Kidney epithelial cell (primary cell): ENCODE measurements around the gene BANK1. TPM values are rescaled to one million over a fixed set of nuclear protein-coding genes. Genes with fewer than 3 reads are reported as not detected.

Experiments used
- DNase-seq: peaks from one replicate; pipeline ENCODE4 v3.0.0-alpha.2; 2010; ENCODE audit warnings: low read depth
- H3K27me3 ChIP-seq: 2 replicates; pipeline ENCODE4 v1.6.0; 2011; ENCODE audit warnings: low read length; ENCODE audit not compliant: control insufficient read depth, insufficient read depth
- H3K36me3 ChIP-seq: 2 replicates; pipeline ENCODE4 v1.5.1; 2011; ENCODE audit warnings: low read length; ENCODE audit not compliant: control insufficient read depth, insufficient read depth
- H3K4me3 ChIP-seq: 2 replicates; pipeline ENCODE4 v1.5.1; 2011; ENCODE audit warnings: low read depth, mild to moderate bottlenecking, control low read depth, low read length
- total RNA-seq: library from RNA; depleted of rRNA; stranded (reverse); fragments of >200 nt; gene quantifications from 2 replicates; pipeline ENCODE4 v1.2.3, GENCODE V29; 2015
- TF ChIP-seq, protein P1 (sequence below): IDR thresholded peaks from 2 replicates; pipeline ENCODE4 v1.5.1; 2011; ENCODE audit warnings: mild to moderate bottlenecking, moderate library complexity, low read length, control low read depth, inconsistent platforms; ENCODE audit not compliant: insufficient read depth, poor library complexity, severe bottlenecking

Gene BANK1
- total RNA-seq, 1 donor from 2014 or later: 1.8 TPM

GRCh38 chr4:101823864-101824263 is 33.3 kb downstream of the BANK1 start:
- TF ChIP-seq, protein P1, sequence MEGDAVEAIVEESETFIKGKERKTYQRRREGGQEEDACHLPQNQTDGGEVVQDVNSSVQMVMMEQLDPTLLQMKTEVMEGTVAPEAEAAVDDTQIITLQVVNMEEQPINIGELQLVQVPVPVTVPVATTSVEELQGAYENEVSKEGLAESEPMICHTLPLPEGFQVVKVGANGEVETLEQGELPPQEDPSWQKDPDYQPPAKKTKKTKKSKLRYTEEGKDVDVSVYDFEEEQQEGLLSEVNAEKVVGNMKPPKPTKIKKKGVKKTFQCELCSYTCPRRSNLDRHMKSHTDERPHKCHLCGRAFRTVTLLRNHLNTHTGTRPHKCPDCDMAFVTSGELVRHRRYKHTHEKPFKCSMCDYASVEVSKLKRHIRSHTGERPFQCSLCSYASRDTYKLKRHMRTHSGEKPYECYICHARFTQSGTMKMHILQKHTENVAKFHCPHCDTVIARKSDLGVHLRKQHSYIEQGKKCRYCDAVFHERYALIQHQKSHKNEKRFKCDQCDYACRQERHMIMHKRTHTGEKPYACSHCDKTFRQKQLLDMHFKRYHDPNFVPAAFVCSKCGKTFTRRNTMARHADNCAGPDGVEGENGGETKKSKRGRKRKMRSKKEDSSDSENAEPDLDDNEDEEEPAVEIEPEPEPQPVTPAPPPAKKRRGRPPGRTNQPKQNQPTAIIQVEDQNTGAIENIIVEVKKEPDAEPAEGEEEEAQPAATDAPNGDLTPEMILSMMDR: no peak
- H3K27me3 ChIP-seq: no peaks in the 10 kb centered on the region
- DNase-seq: no peak
- no peak overlapping the region for H3K4me3 ChIP-seq
- H3K36me3 ChIP-seq: no peaks in the 10 kb centered on the region

DNA sequence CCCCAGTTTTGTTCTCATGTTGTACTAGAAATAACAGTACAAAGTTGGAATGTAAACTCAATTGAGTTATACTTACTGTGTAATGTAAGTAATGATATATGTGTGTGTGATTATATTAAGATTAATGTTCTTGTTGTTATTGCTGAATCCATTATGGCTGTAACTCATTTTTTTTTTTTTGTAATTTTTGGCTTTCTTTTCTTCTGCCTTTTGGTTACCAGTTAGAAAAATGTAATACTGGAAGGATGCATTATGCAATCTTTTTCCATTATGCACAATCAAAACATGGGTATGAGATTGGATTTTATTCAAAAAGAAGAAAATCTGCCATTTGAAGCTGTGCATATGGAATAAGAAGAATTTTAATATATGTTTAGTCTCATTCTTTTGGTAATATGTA is 34.0 kb downstream of the BANK1 start:
- no peak overlapping the region for H3K4me3 ChIP-seq
- no peaks in the 10 kb centered on the region for H3K36me3 ChIP-seq
- TF ChIP-seq, protein P1: no peak
- no peaks in the 10 kb centered on the region for H3K27me3 ChIP-seq
- no peak for DNase-seq

- TF ChIP-seq, protein P1: no peak
- no peak for DNase-seq
- Histone ChIP-seq H3K4me3 (no peak overlapping the region), H3K36me3 (no peaks in the 10 kb centered on the region), H3K27me3 (no peaks in the 10 kb centered on the region)
These were observed 35.4 kb downstream of the BANK1 start for GRCh38 chr4:101825953-101826352.

DNA sequence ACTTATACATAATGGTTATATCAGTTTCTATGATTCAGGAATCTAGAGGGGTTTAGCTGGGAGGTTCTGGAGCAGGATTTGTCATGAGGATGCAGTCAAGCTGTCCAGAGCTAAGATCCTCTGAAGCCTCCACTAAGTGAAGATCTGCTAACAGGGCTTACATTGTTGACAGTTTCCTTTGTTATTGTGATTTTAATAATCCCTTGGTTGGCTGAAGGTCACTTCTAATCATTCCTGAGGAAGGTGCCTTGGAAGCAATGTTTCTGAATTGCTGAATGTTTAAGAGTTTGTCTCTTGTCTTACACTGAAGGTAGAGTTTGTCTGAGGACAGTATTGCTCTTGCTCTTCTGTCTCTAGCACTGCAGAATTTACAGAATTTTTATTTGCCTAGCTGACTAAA is 41.3 kb downstream of the BANK1 start:
- Histone ChIP-seq H3K36me3 (no peaks in the 10 kb centered on the region), H3K27me3 (no peaks in the 10 kb centered on the region), H3K4me3 (no peak overlapping the region)
- no peak for DNase-seq
- TF ChIP-seq, protein P1: no peak

DNA sequence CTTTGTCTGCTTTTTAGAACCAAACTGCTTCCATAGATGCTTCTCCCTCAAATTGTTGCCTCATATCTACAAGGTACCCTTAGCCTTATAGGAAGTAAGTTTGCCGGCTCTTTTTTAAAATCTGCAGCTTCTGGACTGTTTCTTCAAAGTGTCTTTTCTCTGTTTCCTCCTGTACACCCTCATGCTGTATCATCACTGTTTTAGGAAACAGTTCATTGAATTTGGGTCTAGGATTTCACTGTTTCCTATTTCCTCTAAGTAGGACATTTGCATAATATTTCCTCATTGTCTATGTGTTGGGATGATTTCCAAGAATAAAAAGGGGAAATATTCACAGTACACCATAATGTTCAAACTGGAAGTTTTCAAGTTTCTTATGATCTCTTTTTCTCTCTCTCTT is 43.0 kb downstream of the BANK1 start:
- H3K27me3 ChIP-seq: no peaks in the 10 kb centered on the region
- TF ChIP-seq, protein P1: no peak
- DNase-seq: no peak
- no peaks in the 10 kb centered on the region for H3K36me3 ChIP-seq
- H3K4me3 ChIP-seq: no peak overlapping the region

DNA sequence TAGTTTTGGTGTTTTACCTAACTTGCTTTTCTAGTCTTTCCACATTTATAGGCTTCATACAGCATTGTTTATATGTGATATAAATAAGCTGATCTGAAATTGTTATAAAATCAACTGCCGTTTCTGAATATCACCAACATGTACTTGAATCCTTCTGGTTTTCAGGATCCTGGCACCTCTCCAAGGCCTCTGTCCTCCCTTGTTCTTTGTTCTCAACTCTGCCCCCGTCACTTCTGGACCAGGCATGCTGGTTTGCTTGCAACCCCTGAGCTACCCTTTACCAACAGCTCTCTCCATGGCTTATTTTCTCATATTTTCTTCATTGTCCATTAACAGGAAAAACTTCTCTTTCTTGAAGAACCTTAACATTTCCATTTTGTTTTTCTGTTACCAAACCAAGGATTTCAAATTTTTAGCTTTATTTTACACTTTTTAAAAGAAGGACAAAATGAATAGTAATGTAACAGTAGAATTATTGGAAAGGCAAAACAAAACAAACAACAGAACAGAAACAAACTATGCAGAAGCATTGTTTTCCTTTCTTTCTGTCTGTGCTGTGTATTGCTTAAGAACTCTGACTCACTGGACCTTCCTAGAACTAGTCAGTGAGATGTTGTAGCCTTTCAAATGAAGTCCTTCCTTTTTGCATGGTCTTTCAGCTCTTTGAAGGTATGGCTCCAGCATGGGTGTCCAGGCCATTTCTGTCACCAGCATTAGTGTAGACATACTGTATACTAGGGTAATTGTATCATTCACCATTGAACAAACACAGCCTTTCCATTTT is 44.8 kb downstream of the BANK1 start:
- Histone ChIP-seq H3K4me3 (no peak overlapping the region), H3K27me3 (no peaks in the 10 kb centered on the region), H3K36me3 (no peaks in the 10 kb centered on the region)
- TF ChIP-seq, protein P1: no peak
- peak; percentile 25 for DNase-seq
